KMS-11 (cell line): ENCODE measurements around the gene TAF5.

Experiments
- H2AFZ ChIP-seq: fragments of 200-600 bp; sonication (generic); 2 replicates; pipeline ENCODE4 v1.6.1; 2016; ENCODE audit warnings: antibody characterized with exemption, mixed run types, low read depth
- H3K27ac ChIP-seq: fragments of 200-600 bp; sonication (generic); 2 replicates; pipeline ENCODE4 v1.6.1; 2016; ENCODE audit warnings: mild to moderate bottlenecking, mixed run types
- H3K27me3 ChIP-seq: fragments of 200-600 bp; sonication (generic); 2 replicates; pipeline ENCODE4 v1.6.1; 2017; ENCODE audit warnings: mild to moderate bottlenecking, low read depth, mixed run types, moderate library complexity; ENCODE audit not compliant: insufficient read depth
- H3K36me3 ChIP-seq: fragments of 200-600 bp; sonication (generic); 2 replicates; pipeline ENCODE4 v1.6.1; 2017; ENCODE audit warnings: mild to moderate bottlenecking, mixed run types; ENCODE audit not compliant: insufficient read depth
- H3K4me1 ChIP-seq: fragments of 200-600 bp; sonication (generic); 2 replicates; pipeline ENCODE4 v1.6.1; 2016; ENCODE audit warnings: mild to moderate bottlenecking, low read depth, mixed run types; ENCODE audit not compliant: poor library complexity, severe bottlenecking
- H3K4me2 ChIP-seq: fragments of 200-600 bp; sonication (generic); 2 replicates; pipeline ENCODE4 v1.7.0; 2016; ENCODE audit warnings: mild to moderate bottlenecking, mixed run types
- H3K4me3 ChIP-seq: fragments of 200-600 bp; sonication (generic); IDR thresholded peaks from 2 replicates; pipeline ENCODE4 v1.6.1; 2017; ENCODE audit warnings: low read depth, low read length, mixed read lengths; ENCODE audit not compliant: insufficient read depth
- H3K79me2 ChIP-seq: fragments of 200-600 bp; sonication (generic); 2 replicates; pipeline ENCODE4 v1.6.1; 2016; ENCODE audit warnings: low read depth, mixed run types; ENCODE audit not compliant: insufficient read depth
- H3K9ac ChIP-seq: fragments of 200-600 bp; sonication (generic); 2 replicates; pipeline ENCODE4 v1.6.1; 2016; ENCODE audit warnings: mild to moderate bottlenecking, mixed run types
- H4K20me1 ChIP-seq: fragments of 200-600 bp; sonication (generic); 2 replicates; pipeline ENCODE4 v1.6.1; 2016; ENCODE audit warnings: mild to moderate bottlenecking, mixed run types; ENCODE audit not compliant: insufficient read depth
- TF ChIP-seq, protein P1 (sequence below): fragments of 200-600 bp; sonication (generic); conservative IDR thresholded peaks from 2 replicates; pipeline ENCODE4 v1.6.1; 2017; ENCODE audit warnings: low read depth, mild to moderate bottlenecking, antibody characterized with exemption, low read length, moderate library complexity, mixed read lengths

The TAF5 gene

DNA sequence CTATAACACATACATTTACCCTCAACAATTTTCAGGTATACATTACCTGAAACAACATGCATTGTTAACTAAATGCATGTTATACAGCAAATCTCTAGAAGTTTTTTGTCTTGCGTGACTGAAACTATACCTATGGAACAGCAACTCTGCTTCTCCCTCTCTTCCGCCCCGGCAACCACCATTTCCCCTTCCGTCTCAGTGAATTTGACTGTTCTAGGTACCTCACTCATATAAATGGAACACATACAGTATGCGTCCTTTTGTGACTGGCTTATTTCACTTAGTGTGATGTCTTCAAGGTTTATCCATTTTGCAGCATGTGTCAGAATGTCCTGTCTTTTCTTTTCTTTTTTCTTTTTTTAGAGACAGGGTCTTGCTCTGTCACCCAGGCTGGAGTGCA, 61.9 kb downstream of the TAF5 start:
- Histone ChIP-seq H3K27ac (no peak overlapping the region), H3K27me3 (no peaks in the 10 kb centered on the region), H3K4me3 (no peak overlapping the region), H3K4me2 (no peak overlapping the region), H3K36me3 (peaks cover 8% of the 10 kb centered on the region; the same call in 1 of the 2 replicates), H4K20me1 (no peaks in the 10 kb centered on the region), H3K79me2 (no peaks in the 10 kb centered on the region; the same call in 1 of the 2 replicates), H3K9ac (no peak overlapping the region), H2AFZ (no peak overlapping the region), H3K4me1 (no peaks in the 10 kb centered on the region)
- TF ChIP-seq, protein P1, sequence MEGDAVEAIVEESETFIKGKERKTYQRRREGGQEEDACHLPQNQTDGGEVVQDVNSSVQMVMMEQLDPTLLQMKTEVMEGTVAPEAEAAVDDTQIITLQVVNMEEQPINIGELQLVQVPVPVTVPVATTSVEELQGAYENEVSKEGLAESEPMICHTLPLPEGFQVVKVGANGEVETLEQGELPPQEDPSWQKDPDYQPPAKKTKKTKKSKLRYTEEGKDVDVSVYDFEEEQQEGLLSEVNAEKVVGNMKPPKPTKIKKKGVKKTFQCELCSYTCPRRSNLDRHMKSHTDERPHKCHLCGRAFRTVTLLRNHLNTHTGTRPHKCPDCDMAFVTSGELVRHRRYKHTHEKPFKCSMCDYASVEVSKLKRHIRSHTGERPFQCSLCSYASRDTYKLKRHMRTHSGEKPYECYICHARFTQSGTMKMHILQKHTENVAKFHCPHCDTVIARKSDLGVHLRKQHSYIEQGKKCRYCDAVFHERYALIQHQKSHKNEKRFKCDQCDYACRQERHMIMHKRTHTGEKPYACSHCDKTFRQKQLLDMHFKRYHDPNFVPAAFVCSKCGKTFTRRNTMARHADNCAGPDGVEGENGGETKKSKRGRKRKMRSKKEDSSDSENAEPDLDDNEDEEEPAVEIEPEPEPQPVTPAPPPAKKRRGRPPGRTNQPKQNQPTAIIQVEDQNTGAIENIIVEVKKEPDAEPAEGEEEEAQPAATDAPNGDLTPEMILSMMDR = no peak

DNA sequence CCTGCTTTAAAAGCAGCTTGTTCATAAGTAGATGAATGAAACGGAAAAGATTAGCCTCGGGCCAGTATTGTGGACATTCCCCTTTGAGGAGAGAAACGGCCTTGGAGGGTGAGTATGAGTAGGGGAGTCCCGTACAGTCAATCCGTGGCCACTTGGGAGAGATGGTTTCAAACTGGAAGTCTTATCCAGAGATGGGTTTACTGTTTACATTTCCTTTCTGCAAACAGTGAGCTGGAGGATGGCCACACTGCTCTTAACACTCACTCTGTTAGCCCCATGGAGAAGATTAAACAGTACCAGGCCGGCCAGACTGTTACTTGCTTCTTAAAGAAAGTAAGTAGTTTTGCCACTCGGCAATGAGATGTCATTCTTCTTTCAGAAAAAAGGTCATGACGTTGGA, 64.1 kb downstream of the TAF5 start:
- Histone ChIP-seq H3K79me2 (no peaks in the 10 kb centered on the region; the same call in 1 of the 2 replicates), H4K20me1 (no peaks in the 10 kb centered on the region), H3K27ac (no peak overlapping the region), H3K36me3 (peaks cover 6% of the 10 kb centered on the region; the same call in 1 of the 2 replicates), H3K4me2 (no peak overlapping the region), H3K27me3 (no peaks in the 10 kb centered on the region), H3K4me1 (no peaks in the 10 kb centered on the region), H2AFZ (no peak overlapping the region), H3K9ac (no peak overlapping the region), H3K4me3 (no peak overlapping the region)
- TF ChIP-seq, protein P1 = no peak

DNA sequence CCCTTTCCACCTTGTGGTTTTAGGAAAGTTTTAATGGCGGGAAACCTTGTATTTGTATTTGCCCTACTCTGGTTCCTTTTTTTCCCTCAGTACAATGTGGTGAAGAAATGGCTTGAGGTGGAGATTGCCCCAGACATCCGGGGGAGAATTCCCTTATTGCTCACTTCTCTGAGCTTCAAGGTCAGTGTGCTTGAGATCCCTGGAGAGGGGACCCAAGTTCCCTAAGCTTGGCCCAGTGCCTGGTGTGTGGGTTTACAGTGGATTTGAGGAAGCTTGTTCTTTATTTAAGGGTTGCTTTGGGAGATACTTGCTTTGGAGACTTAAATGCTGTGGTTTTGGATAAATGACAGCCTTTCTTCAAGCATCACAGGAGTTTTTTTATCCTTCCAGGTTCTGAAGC, 66.1 kb downstream of the TAF5 start:
- Histone ChIP-seq H3K4me1 (no peaks in the 10 kb centered on the region), H2AFZ (no peak overlapping the region), H3K79me2 (no peaks in the 10 kb centered on the region; the same call in 1 of the 2 replicates), H4K20me1 (no peaks in the 10 kb centered on the region), H3K36me3 (peaks cover 6% of the 10 kb centered on the region; the same call in 1 of the 2 replicates), H3K27ac (no peak overlapping the region), H3K9ac (no peak overlapping the region), H3K4me2 (no peak overlapping the region), H3K4me3 (no peak overlapping the region), H3K27me3 (no peaks in the 10 kb centered on the region)
- TF ChIP-seq, protein P1 = no peak
